NT2/D1 (cell line): ENCODE data around the gene SERPINB5.

Experiments used
- SUZ12 ChIP-seq: IDR thresholded peaks from 2 replicates; pipeline ENCODE4 v1.6.1; 2011; ENCODE audit not compliant: insufficient read length, insufficient read depth; ENCODE audit errors: extremely low read depth
- YY1 ChIP-seq: IDR thresholded peaks from 2 replicates; pipeline ENCODE4 v1.6.1; 2011; ENCODE audit not compliant: insufficient read length, insufficient read depth

- no peak for TF ChIP-seq YY1
- TF ChIP-seq SUZ12: no peak
These were observed 57.9 kb downstream of the SERPINB5 start for GRCh38 chr18:63534615-63535014.
